Measurements from ENCODE around the gene ELOVL1. TPM values are rescaled to one million over a fixed set of nuclear protein-coding genes. Genes with fewer than 3 reads are reported as not detected.

ELOVL1 gene
- total and polyA plus RNA-seq, 10 of the 15 experiments (the other 5 are each of a cell fraction or from before 2014, with no cell fraction given): 58.5 to 139 (median 89.8) TPM

DNA sequence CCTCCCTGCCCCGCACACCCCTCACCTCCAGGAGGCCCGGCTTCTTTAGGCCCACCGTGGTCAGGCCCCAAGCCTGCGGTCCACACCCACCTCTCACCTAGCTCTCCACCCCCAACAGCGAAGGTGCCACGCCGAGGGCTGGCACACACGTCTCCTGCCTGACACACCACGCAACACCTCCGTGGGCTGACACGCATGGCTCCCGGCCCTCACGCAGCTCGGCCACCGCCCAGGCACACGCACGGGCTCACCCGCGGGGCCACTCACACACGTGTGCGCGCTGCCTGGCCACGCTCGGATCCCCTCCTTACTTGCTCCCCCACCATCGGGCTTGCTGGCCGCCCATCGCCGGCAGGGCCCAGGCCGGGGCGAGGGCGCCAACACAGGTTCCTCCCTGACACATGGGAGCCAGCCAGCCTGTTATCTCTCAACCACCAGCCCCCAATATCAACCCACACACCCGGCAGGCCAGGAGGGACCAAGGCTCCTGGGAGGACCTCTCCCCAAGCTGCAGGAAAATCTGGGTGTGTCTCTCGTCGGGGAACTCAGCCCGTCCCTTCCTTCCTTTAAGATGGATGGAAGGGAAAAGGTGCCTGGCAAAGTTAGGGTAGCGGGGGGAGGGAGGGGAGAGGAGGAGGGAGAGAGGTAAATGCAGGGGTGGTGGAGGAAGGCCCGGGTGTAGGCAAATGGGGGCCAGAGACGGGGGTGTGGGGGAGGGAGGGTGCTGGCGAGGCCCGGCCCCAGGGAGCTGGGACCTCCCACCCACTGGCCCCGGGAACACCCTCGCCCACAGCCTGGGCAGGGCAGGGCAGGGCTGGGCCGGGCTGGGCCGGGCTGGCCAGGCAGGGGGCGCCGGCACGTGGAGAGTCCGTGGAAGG lies 546 bp downstream of the ELOVL1 start (continued):
- TF ChIP-seq, protein P1, sequence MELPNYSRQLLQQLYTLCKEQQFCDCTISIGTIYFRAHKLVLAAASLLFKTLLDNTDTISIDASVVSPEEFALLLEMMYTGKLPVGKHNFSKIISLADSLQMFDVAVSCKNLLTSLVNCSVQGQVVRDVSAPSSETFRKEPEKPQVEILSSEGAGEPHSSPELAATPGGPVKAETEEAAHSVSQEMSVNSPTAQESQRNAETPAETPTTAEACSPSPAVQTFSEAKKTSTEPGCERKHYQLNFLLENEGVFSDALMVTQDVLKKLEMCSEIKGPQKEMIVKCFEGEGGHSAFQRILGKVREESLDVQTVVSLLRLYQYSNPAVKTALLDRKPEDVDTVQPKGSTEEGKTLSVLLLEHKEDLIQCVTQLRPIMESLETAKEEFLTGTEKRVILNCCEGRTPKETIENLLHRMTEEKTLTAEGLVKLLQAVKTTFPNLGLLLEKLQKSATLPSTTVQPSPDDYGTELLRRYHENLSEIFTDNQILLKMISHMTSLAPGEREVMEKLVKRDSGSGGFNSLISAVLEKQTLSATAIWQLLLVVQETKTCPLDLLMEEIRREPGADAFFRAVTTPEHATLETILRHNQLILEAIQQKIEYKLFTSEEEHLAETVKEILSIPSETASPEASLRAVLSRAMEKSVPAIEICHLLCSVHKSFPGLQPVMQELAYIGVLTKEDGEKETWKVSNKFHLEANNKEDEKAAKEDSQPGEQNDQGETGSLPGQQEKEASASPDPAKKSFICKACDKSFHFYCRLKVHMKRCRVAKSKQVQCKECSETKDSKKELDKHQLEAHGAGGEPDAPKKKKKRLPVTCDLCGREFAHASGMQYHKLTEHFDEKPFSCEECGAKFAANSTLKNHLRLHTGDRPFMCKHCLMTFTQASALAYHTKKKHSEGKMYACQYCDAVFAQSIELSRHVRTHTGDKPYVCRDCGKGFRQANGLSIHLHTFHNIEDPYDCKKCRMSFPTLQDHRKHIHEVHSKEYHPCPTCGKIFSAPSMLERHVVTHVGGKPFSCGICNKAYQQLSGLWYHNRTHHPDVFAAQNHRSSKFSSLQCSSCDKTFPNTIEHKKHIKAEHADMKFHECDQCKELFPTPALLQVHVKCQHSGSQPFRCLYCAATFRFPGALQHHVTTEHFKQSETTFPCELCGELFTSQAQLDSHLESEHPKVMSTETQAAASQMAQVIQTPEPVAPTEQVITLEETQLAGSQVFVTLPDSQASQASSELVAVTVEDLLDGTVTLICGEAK (IDR thresholded peaks at IDR 0.05; ENCODE audit: borderline replicate concordance): no peak
- TF ChIP-seq, protein P2, sequence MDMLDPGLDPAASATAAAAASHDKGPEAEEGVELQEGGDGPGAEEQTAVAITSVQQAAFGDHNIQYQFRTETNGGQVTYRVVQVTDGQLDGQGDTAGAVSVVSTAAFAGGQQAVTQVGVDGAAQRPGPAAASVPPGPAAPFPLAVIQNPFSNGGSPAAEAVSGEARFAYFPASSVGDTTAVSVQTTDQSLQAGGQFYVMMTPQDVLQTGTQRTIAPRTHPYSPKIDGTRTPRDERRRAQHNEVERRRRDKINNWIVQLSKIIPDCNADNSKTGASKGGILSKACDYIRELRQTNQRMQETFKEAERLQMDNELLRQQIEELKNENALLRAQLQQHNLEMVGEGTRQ (IDR thresholded peaks at IDR 0.05; ENCODE audit: borderline replicate concordance, low read depth, low read length): no peak

DNA sequence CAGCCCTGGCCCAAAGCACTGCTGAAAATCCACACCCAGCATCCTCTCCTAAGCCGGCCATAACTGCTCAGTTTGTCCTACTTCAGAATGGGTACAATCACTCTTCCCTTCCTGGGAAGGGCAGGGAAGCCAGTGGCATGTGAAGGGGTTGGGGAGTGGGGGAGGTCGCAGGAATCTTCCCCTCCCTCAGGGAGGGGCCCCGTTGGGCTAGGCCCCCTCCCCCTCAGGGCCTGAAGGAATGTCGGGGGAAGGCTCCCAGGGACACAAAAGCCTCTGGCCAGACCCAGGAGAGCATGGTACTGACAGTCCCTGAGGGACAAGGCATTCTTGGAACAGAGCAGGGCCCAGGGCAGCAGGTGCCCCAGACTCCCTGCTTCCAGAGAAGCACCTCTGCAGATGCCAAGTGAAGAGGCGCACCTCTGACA lies 1.2 kb downstream of the ELOVL1 start:
- no peak for DNase-seq (ENCODE audit: low read depth, low spot score)

More for the DNA sequence above, 1.2 kb downstream of the ELOVL1 start:
- CTCF ChIA-PET: interaction anchor here (1.2 to 2.4 kb wide), 2 partner anchors 8 to 128 kb away, joined by 3 to 10 read pairs; partner anchors contain the start of gene CDC20
- no TSS peak for BruUV-seq (replicated peaks)
- H3K9me3 ChIP-seq (replicated peaks; ENCODE audit: control insufficient read depth, insufficient read depth, low read length): no peaks in the 10 kb centered on the region
- RAD21 ChIA-PET (ENCODE audit: unreplicated experiment): interaction anchor here (3.0 kb wide), 1 partner anchor 8 kb away, joined by 15 read pairs; the partner anchor contains the start of gene CDC20
- in situ Hi-C loops (cut with MboI): no loop called here
- peak overlapping the region; percentile 96 for H3K9ac ChIP-seq (ENCODE audit: control insufficient read depth, insufficient read depth, low read length)
- peak overlapping the region; percentile 95 for H3K27ac ChIP-seq (ENCODE audit: control insufficient read depth, insufficient read depth)
- H4K20me1 ChIP-seq (ENCODE audit: control insufficient read depth, insufficient read depth): no peaks in the 10 kb centered on the region
- H3K4me1 ChIP-seq (ENCODE audit: control insufficient read depth, insufficient read depth, low read length): peaks cover 8% of the 10 kb centered on the region
- ATAC-seq (no peak; the same call in 2 of the 3 replicates), FAIRE-seq (no peak)
- TF ChIP-seq NFYA (IDR thresholded peaks at IDR 0.05; ENCODE audit: borderline replicate concordance, low read depth, low read length) (no peak), ZNF207 (IDR thresholded peaks at IDR 0.05; ENCODE audit: borderline replicate concordance) (no peak), WRNIP1 (IDR thresholded peaks at IDR 0.05; ENCODE audit: borderline replicate concordance, low read depth, low read length) (no peak), SREBF2 (IDR thresholded peaks at IDR 0.05; ENCODE audit: low read length) (no peak), TARDBP (IDR thresholded peaks at IDR 0.05; ENCODE audit: borderline replicate concordance) (no peak), ZBED1 (IDR thresholded peaks at IDR 0.05; ENCODE audit: borderline replicate concordance) (no peak), HDGF (IDR thresholded peaks at IDR 0.05) (no peak), ZNF384 (IDR thresholded peaks at IDR 0.05; ENCODE audit: borderline replicate concordance, low read depth, low read length) (no peak)
- TF ChIP-seq, protein P3, sequence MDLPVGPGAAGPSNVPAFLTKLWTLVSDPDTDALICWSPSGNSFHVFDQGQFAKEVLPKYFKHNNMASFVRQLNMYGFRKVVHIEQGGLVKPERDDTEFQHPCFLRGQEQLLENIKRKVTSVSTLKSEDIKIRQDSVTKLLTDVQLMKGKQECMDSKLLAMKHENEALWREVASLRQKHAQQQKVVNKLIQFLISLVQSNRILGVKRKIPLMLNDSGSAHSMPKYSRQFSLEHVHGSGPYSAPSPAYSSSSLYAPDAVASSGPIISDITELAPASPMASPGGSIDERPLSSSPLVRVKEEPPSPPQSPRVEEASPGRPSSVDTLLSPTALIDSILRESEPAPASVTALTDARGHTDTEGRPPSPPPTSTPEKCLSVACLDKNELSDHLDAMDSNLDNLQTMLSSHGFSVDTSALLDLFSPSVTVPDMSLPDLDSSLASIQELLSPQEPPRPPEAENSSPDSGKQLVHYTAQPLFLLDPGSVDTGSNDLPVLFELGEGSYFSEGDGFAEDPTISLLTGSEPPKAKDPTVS (IDR thresholded peaks at IDR 0.05; ENCODE audit: low read depth, low read length): no peak
- TF ChIP-seq, protein P4, sequence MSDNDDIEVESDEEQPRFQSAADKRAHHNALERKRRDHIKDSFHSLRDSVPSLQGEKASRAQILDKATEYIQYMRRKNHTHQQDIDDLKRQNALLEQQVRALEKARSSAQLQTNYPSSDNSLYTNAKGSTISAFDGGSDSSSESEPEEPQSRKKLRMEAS (IDR thresholded peaks at IDR 0.05; ENCODE audit: low read depth, low read length): no peak
- H3K79me2 ChIP-seq (ENCODE audit: control insufficient read depth, insufficient read depth, low read length): peaks cover 39% of the 10 kb centered on the region
- peak overlapping the region; percentile 100 for H3K4me3 ChIP-seq
- H3K36me3 ChIP-seq (ENCODE audit: control insufficient read depth in 2 of 2, insufficient read depth in 2 of 2, low read length in 1 of 2): peaks cover 10 to 18% of the 10 kb centered on the region in 2 experiments
- WGBS (ENCODE audit: insufficient coverage, insufficient replicate concordance, low lambda C conversion rate, missing lambda C conversion rate): 3% methylated on average over 4 of the region's 5 CpGs
- SMC1A ChIA-PET (ENCODE audit: uncharacterized antibody, unreplicated experiment): interaction anchor here (1.2 to 5.0 kb wide), 2 partner anchors 24 to 127 kb away, joined by 3 to 24 read pairs; partner anchors contain the start of gene SZT2
- POLR2A ChIA-PET: interaction anchor here (0.6 to 2.5 kb wide), 5 partner anchors 9 to 949 kb away, joined by 3 to 25 read pairs (median 5); partner anchors contain the start of genes CDC20 and HYI
- peak overlapping the region; percentile 94 for H3K4me2 ChIP-seq (ENCODE audit: control insufficient read depth, insufficient read depth)
- H3K27me3 ChIP-seq (replicated peaks in 1 of 2; ENCODE audit: control insufficient read depth in 2 of 2, insufficient read depth in 2 of 2, low read length in 1 of 2): no peaks in the 10 kb centered on the region
- intact Hi-C loops (cut with micrococcal nuclease; ENCODE audit: unreplicated experiment): loop anchor here (5.0 kb wide), 1 partner anchor 69 kb away; no protein-coding TSS in a partner anchor
- H2AFZ ChIP-seq (ENCODE audit: control insufficient read depth, low read depth, low read length): no peak overlapping the region
